Activated T-cell treated with anti-CD3 and anti-CD28 coated beads for 4 hours (primary cell): ENCODE measurements around the gene PDE8B.

Experiments used
- DNase-seq: peaks from one replicate; pipeline ENCODE4 v3.0.0-alpha.2; 2020

Gene PDE8B

DNA sequence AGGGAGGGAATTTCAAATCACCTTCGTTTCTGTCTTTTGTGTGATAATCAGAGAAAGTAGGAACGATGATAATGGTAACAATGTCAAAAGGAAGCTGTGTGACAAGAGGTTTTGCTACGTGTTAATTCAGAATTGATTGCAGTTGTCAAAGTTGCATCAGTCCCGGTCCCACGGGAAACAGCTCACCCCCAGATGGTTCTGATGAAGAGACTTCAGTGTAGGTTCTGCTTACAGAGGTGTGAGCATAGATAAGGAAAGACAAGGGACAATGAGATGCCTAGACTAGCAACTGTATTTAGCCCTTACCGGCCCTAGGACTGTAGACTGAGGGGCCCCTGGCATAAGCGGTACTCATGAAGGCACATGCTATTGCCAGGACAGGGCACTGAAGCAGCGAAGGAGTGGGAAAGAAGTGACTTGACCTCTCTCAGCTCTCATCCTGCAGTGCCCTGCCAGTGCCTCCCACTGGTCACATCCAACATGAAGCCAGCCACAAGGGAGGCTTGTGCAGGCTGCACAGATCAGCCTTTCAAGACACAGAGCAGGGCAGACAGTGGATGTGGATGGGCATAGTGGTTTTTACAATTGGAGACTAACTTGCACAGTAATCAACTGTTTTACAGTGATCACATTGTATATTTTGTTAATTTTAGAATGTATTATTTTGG is 21.1 kb downstream of the PDE8B start:
- no peak for DNase-seq

- DNase-seq, result no peak
Measured at GRCh38 chr5:77232574-77233358, 22.3 kb downstream of the PDE8B start.

GRCh38 chr5:77235846-77236721 is 25.6 kb downstream of the PDE8B start:
- DNase-seq, result no peak

- DNase-seq, result no peak
Measured at GRCh38 chr5:77239126-77239741, 28.8 kb downstream of the PDE8B start.

GRCh38 chr5:77241444-77241843 is 31.0 kb downstream of the PDE8B start:
- DNase-seq, result no peak

GRCh38 chr5:77249475-77249874 is 39.0 kb downstream of the PDE8B start:
- no peak for DNase-seq

DNA sequence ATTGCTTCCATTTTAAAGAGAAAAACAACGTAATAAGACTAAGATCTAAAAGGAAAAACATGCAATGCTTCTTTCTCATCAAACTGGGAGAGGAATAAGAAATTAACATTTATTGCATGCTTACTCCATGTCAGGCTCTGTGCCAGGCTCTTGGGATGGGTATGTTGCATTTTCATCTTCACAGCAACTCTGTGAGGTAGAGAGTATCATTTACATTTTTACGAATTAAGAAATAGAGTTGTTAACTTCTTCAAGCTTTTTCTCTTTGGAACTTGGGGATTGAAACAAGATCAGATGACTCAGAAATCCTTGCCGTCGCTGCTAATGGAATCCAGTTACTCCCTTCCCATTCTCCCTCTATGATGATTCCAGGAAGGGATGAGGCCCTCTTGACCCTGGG is 39.5 kb downstream of the PDE8B start:
- DNase-seq, result no peak

GRCh38 chr5:77251921-77252320 is 41.4 kb downstream of the PDE8B start:
- DNase-seq, result no peak

GRCh38 chr5:77255617-77256016 is 45.1 kb downstream of the PDE8B start:
- DNase-seq, result no peak

DNA sequence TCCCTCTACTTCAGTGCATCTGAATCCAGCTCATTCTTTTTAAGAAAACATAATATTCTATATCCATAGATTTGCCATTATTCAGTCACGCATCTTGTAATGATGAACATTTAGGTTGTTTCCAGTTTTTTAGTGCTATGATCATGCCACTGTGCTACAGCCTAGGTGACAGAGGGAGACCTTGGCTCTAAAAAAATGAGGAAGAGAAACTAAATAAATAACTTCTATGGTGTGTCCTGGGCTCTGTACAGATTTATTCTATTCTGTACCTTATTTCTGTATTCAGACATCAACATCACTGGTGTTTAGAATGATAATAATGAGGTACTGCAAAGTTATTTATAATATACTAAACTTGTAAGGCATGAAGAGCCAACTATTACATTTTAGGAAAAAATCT is 45.9 kb downstream of the PDE8B start:
- DNase-seq, result no peak

DNA sequence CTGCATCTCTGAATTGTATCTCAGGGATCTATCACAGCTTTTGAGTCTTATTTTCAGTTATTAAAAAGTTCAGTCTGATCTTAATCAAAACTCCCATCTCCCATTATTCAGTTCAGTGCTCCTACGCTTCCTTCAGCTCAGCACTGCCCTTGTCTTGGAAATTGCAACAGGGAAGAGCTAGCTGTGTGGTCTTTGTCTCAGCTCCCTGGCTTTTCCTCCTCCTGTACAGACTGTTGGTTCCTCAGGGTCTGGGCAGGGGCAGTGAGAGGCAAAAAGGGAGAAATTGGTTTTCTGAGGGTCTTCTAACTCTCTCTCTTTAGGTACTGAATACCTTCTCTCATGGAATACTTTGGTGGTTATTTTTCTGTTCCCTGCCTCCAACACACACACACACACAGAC is 48.2 kb downstream of the PDE8B start:
- DNase-seq, result no peak

DNA sequence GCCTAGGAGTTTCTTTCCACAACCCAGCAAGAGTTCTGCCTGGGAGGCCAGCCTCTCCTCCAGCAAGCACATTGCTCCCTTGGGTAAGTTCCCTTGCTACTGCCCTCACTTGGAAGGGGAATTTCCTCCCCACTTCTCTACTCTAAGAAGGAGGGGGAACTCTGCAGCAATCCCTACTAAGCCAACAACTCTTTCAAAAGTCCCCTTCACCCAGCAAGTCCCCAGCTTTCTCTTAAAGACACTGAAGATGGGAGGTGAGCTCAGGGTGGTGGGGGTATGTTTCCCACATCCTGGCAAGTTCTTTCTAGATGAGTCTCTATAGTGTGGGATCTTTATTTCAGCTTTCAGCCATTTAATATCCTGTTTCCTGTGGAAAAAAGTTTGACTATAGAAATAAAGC is 49.0 kb downstream of the PDE8B start:
- no peak for DNase-seq

DNA sequence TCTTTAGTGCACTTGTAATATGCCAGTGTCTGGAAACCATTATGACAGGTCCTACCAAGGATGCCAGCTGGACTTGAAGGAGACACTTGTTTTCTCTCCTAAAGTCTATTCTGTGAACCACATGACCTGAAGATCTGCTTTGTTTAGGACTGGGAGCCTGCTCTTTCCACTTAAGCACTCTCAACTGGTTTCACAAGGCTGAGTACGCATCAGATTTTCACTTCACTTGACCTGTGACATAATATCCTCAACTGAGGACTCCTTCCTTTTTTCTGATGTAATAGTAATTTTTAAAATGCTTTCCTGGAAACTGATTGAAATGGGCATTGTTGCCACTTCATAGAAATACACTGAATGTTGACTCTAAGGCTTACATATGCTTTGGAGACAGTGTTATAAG is 52.2 kb downstream of the PDE8B start:
- no peak for DNase-seq

- no peak for DNase-seq
Measured at GRCh38 chr5:77266291-77266690, 55.8 kb downstream of the PDE8B start.

GRCh38 chr5:77267496-77267895 is 57.0 kb downstream of the PDE8B start:
- DNase-seq, result no peak

DNA sequence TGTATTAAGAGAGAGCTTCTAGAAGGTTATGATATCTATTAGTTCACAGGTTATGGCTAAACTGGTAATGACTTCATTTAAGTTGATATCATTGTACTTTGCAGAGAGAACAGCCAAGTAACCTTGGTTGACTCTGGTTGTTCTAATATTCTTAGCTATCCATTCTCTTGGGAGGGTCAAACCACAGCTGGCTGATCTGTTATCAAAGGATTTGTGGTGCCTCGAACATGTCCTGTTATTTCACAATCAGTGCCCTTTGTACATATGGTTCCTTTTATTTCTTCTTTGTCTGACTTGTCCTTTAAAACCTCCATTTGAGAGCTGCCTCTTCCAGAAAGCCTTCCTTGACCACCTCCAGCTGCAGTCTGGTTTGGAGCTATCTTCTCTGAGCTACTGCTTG is 61.7 kb downstream of the PDE8B start:
- DNase-seq, result no peak

DNA sequence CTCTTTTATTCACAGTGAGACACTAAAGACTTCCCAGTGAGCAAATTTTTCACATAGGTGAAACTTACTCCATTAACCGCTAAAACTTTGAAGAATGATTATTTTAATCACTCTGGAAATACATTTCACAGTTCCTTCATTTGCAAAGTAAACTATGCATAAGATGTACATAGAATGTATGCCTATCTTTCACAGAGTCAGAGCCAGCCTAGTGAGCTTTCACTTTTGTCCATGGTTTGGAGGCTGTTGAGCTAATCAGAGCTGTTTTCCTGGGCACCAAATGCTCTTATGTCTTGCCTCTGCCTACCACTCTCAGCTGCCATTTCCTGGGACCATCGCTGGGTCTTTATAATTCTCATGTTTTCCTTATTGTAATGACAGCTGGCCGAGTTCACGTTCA is 67.3 kb downstream of the PDE8B start:
- no peak for DNase-seq

DNA sequence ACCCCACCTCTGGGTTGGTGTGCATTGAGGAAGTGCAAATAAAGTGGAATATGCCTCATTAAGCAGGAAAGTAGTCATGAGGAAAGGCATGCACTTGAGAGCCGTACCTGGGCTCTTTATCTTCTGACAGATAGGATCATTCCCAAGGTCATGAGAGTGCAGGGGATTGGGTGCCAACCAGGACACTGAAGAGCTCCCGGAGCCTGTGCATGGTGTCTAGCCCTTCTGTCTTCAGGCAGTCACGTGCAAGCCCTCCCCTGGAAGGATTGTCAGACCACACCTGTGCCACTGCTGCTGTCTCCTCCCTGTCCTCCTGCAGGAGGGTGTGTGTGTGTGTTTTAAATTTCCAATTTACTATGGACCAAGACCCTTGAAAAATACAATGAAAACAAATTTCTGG is 69.6 kb downstream of the PDE8B start:
- DNase-seq, result no peak

DNA sequence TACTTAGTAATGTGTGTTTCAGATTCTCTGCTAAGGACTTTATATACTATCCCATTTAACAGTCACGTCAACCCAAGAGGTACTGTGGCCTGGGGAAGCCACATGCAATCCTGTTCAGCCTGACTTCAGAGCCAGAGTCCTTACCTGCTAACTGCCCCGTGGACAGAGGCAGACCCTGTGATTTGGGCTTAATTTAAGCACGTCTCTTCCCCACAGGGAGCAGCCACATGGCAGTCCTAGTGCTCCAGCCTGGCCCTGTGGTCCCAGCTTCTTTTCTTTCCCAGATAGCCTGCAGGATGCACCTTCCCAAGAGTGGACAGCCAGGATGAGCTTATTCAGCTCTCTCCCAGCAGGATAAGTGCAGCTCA is 71.5 kb downstream of the PDE8B start:
- no peak for DNase-seq

DNA sequence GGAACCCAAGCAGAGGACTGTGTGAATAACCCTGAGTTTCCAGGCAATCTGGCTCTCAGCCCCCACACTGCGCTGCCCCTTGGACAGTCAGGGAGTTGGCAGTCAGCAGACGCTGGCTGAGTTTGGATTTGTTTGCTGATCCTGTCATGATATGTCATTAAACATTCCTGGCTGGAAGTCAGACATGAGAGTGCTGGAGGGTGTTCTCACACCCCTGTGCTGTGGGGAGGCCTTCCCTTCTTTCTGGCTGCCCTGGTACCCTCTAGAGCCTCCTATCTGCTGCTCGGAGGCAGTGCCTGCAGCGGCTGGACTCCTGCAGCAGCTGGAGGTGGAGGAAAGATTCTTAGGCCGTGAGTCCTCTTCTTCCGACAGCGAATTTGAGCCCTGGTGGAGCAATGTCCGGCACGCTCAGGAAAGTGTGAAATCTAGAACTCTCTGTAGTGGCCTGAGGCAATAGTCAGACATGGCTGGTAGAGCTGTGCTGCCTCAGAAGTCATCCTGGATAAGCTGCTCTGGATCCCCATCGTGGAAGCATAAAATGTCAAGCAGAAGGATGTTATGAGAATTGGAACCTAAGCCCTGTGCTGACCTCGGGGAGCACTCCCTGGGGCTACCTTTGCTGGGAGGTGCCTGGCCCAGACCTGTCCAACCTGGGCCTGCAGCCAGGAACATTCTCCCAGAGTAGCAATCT is 72.0 kb downstream of the PDE8B start:
- DNase-seq, result no peak

- DNase-seq, result no peak
Measured at GRCh38 chr5:77285251-77285841, 74.9 kb downstream of the PDE8B start.

GRCh38 chr5:77292026-77292757 is 81.7 kb downstream of the PDE8B start:
- DNase-seq, result no peak
